Vagina (tissue), 2 donors: Measurements from ENCODE around the gene CTNNA3. TPM values are rescaled to one million over a fixed set of nuclear protein-coding genes. Genes with fewer than 3 reads are reported as not detected.

ENCODE experiments used
- DNase-seq, 2 donors: peaks; one replicate each; pipeline ENCODE4 v3.0.0-alpha.2; 2017; ENCODE audit errors: extremely low spot score in 2 of 2
- H3K27ac ChIP-seq: fragments of 200-600 bp; sonication (generic); one replicate; pipeline ENCODE4 v1.5.1; 2019
- H3K27me3 ChIP-seq: fragments of 200-600 bp; sonication (generic); one replicate; pipeline ENCODE4 v1.5.1; 2019
- H3K36me3 ChIP-seq, 2 donors: fragments of 200-600 bp; sonication (generic); one replicate each; pipeline ENCODE4 v1.5.1; 2017 to 2019
- H3K4me1 ChIP-seq: fragments of 200-600 bp; sonication (generic); one replicate; pipeline ENCODE4 v1.5.1; 2019
- H3K4me3 ChIP-seq, 2 donors: fragments of 200-600 bp; sonication (generic); 1 replicate in 1 of 2; 2 replicates in 1 of 2; pipeline ENCODE4 v1.5.1; 2016 to 2019
- H3K9me3 ChIP-seq: fragments of 200-600 bp; sonication (generic); one replicate; pipeline ENCODE4 v1.5.1; 2019
- POLR2A ChIP-seq, 2 donors: fragments of 450-650 bp; IDR thresholded peaks; one replicate each; pipeline ENCODE4 v1.6.1; 2017; ENCODE audit warnings: antibody characterized with exemption in 2 of 2, mild to moderate bottlenecking in 2 of 2, moderate library complexity in 2 of 2
- POLR2AphosphoS5 ChIP-seq, 2 donors: sonication (generic); formaldehyde crosslinking; IDR thresholded peaks; one replicate each; pipeline ENCODE4 v1.9.0; 2017; ENCODE audit warnings: antibody characterized with exemption in 2 of 2, mild to moderate bottlenecking in 2 of 2, low read depth in 1 of 2; ENCODE audit not compliant: insufficient read depth in 1 of 2
- intact Hi-C: fragments of 100-400 bp; cut with DNase I; formaldehyde crosslinking; loops from one replicate; pipeline ENCODE4 v1.15.1; 2023
- total RNA-seq: library from RNA; depleted of rRNA; stranded (reverse); fragments of >200 nt; gene quantifications from one replicate; pipeline ENCODE4 v1.2.3, GENCODE V29; 2016
- TF ChIP-seq, protein P1 (sequence below), 3 experiments: fragments of 450-650 bp in 2 of 3; fragments of 200-600 bp in 1 of 3; sonication (generic) in 1 of 3; IDR thresholded peaks; one replicate each; pipeline ENCODE4 v1.5.1; 2017 to 2019; ENCODE audit warnings: antibody characterized with exemption in 3 of 3, mild to moderate bottlenecking in 2 of 3, moderate library complexity in 2 of 3

Gene CTNNA3
- total RNA-seq, 1 donor from 2014 or later: 0.98 TPM

DNA sequence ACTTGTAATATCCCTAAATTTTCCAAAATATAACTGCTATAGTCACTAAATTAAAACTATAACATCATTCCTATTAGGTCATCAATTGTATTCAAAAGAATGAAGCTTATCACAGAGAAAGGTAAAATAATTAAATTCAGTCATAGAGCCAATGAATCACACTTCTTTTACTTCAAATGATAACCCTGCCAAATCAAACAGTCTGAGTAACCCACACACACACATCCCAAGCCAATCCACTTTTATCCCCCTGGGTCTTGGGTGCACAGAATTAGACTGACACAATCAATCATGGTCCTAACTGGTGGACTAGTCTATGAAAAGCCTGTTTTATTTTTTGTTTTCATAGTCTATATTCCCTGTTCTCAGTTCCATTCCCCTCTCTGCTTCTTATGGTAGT, 25.6 kb downstream of the CTNNA3 start:
- H3K27me3 ChIP-seq: no peaks in the 10 kb centered on the region
- TF ChIP-seq POLR2A (IDR thresholded peaks at IDR 0.05) (no peak), POLR2AphosphoS5 (IDR thresholded peaks at IDR 0.05; ENCODE audit: insufficient read depth in 1 of 2, low read depth in 1 of 2) (no peak)
- TF ChIP-seq, protein P1, sequence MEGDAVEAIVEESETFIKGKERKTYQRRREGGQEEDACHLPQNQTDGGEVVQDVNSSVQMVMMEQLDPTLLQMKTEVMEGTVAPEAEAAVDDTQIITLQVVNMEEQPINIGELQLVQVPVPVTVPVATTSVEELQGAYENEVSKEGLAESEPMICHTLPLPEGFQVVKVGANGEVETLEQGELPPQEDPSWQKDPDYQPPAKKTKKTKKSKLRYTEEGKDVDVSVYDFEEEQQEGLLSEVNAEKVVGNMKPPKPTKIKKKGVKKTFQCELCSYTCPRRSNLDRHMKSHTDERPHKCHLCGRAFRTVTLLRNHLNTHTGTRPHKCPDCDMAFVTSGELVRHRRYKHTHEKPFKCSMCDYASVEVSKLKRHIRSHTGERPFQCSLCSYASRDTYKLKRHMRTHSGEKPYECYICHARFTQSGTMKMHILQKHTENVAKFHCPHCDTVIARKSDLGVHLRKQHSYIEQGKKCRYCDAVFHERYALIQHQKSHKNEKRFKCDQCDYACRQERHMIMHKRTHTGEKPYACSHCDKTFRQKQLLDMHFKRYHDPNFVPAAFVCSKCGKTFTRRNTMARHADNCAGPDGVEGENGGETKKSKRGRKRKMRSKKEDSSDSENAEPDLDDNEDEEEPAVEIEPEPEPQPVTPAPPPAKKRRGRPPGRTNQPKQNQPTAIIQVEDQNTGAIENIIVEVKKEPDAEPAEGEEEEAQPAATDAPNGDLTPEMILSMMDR (IDR thresholded peaks at IDR 0.05): no peak
- no peak for DNase-seq
- intact Hi-C loops: no loop called here
- H3K9me3 ChIP-seq: no peaks in the 10 kb centered on the region
- H3K4me1 ChIP-seq: no peaks in the 10 kb centered on the region
- H3K4me3 ChIP-seq: no peak overlapping the region
- no peaks in the 10 kb centered on the region for H3K36me3 ChIP-seq
- H3K27ac ChIP-seq: no peak overlapping the region

DNA sequence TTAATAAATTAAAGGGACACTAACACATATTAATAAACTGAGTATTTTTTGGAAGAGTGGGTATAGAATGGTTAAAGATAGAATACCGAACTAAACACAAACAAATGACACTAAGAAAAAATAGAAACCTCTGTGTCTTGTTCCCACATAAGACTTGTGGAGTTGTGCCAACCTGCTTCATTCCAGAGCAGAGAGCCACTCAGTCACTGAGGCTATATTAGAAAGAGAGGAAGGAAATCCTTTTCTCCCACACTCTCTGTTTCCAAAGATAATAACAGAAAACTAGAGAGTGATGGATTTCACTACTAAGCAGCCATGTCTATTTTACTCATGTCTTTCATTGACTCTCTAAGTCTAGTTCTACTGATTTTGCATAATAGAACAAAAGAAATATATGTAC, 26.0 kb downstream of the CTNNA3 start:
- no peaks in the 10 kb centered on the region for H3K27me3 ChIP-seq
- H3K4me3 ChIP-seq: no peak overlapping the region
- intact Hi-C loops: loop anchor here (10.0 kb wide), 1 partner anchor 115 kb away; no protein-coding TSS in a partner anchor
- H3K36me3 ChIP-seq: no peaks in the 10 kb centered on the region
- H3K9me3 ChIP-seq: no peaks in the 10 kb centered on the region
- DNase-seq: no peak
- no peak overlapping the region for H3K27ac ChIP-seq
- TF ChIP-seq, protein P1 (IDR thresholded peaks at IDR 0.05): no peak
- no peak for TF ChIP-seq POLR2A (IDR thresholded peaks at IDR 0.05)
- TF ChIP-seq POLR2AphosphoS5 (IDR thresholded peaks at IDR 0.05; ENCODE audit: insufficient read depth in 1 of 2, low read depth in 1 of 2): no peak
- H3K4me1 ChIP-seq: no peaks in the 10 kb centered on the region

DNA sequence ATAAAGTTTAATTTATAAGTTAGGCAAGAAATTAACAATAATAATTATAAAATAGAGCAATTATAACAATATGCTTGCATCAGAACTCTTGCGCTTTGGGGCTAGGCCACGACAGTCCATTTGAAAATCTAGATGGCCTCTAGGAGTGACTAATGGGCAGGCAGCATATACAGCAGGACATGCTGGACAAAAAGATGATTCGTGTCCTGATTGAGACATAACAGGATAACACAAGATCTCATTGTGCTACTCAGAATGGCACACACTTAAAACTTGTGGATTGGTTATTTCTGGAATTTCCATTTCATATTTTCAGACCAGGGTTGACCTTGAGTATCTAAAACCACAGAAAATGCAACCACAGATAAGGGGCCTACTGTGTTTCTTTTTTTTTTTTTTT, 27.5 kb downstream of the CTNNA3 start:
- H3K27me3 ChIP-seq: no peaks in the 10 kb centered on the region
- H3K4me1 ChIP-seq: no peaks in the 10 kb centered on the region
- no peak overlapping the region for H3K4me3 ChIP-seq
- no peak overlapping the region for H3K27ac ChIP-seq
- no peak for DNase-seq
- H3K36me3 ChIP-seq: no peaks in the 10 kb centered on the region
- intact Hi-C loops: loop anchor here (10.0 kb wide), 1 partner anchor 116 kb away; no protein-coding TSS in a partner anchor
- TF ChIP-seq, protein P1 (IDR thresholded peaks at IDR 0.05): no peak
- TF ChIP-seq POLR2AphosphoS5 (IDR thresholded peaks at IDR 0.05; ENCODE audit: insufficient read depth in 1 of 2, low read depth in 1 of 2) (no peak), POLR2A (IDR thresholded peaks at IDR 0.05) (no peak)
- no peaks in the 10 kb centered on the region for H3K9me3 ChIP-seq

DNA sequence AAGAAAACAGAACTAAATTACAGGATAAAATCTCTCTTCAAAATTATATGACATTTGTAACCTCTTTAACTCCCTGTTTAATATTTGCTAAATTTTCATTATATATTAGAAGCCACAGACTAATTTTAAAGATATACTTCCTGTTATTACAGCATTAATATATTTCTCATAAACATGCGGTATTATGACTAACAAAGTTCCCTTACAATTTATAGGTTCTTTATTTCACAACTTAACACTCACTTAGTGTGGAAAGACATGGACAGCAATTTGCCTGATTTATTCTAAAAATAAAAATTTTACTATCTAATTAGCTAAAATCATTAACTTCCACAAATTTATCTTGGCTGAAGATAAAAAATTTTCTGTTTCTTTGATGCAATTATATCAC, 29.0 kb downstream of the CTNNA3 start:
- H3K4me3 ChIP-seq: no peak overlapping the region
- H3K27me3 ChIP-seq: no peaks in the 10 kb centered on the region
- H3K4me1 ChIP-seq: no peaks in the 10 kb centered on the region
- no peaks in the 10 kb centered on the region for H3K36me3 ChIP-seq
- no peak for DNase-seq
- H3K9me3 ChIP-seq: no peaks in the 10 kb centered on the region
- no peak overlapping the region for H3K27ac ChIP-seq
- TF ChIP-seq, protein P1 (IDR thresholded peaks at IDR 0.05): no peak
- intact Hi-C loops: loop anchor here (10.0 kb wide), 1 partner anchor 118 kb away; no protein-coding TSS in a partner anchor

DNA sequence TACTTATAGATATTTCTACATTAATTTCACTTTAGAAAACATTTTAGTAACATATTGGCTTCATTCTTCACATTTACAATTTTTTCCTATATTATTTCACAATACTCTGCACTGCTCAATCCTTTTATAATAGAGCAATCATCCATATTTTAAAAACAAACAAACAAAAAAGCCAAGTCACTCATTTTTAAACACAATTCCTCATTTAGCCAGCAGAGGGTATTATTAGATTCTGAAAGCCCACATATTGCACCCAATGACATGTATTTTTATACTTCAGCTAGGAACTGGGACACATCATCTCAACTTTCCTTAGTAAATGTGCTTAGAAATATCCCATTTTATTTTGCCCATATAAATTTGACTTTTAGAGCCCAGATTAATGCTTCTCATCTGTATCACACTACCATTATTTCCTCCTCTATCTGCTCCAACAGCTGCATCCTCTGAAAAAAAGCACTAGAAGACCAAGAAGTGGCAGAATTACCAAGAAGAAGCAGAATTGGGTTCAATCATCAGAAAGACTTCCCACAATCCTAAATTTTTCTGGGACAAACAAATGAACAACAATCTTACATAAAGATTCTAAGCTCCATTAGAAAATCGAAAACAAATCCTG, 29.5 kb downstream of the CTNNA3 start:
- TF ChIP-seq POLR2A (IDR thresholded peaks at IDR 0.05): no peak
- TF ChIP-seq, protein P1 (IDR thresholded peaks at IDR 0.05): peak in 1 of 3 experiments; percentile 23
- Histone ChIP-seq H3K4me3 (no peak overlapping the region), H3K27ac (no peak overlapping the region), H3K9me3 (no peaks in the 10 kb centered on the region), H3K27me3 (no peaks in the 10 kb centered on the region), H3K36me3 (no peaks in the 10 kb centered on the region), H3K4me1 (no peaks in the 10 kb centered on the region)
- intact Hi-C loops: loop anchor here (10.0 kb wide), 1 partner anchor 118 kb away; no protein-coding TSS in a partner anchor
- DNase-seq: no peak
